Measurements from ENCODE around the gene DUOXA1.

Gene DUOXA1

DNA sequence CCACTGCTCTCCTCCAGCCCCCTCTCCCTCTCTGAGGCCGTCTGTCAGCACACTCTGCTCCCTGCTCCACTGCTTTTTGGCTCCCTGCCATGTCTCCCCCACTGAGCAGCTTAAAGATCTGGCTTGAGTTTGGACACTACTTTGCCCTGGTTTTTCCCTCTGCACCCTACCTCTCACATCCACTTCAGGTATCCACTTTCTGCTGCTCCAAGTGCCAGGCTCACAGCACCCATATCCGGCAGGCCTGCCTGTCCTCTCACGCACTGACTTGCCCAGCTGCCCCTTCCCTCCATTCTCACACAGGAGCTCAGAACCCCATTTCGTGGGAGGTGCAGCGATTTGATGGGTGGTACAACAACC, 3.9 kb upstream of the DUOXA1 start:
- CTCF ChIA-PET = interaction anchor here (1.5 to 2.9 kb wide), 2 partner anchors 10 to 15 kb away, joined by 4 to 16 read pairs; no protein-coding TSS in a partner anchor
- H3K4me3 ChIP-seq (ENCODE audit: low read depth, low read length) = no peak overlapping the region
- POLR2A ChIA-PET = no interaction called here
- no peaks in the 10 kb centered on the region for H3K36me3 ChIP-seq (ENCODE audit: control insufficient read depth in 2 of 2, insufficient read depth in 1 of 2, low read length in 2 of 2)
- no peaks in the 10 kb centered on the region for H3K9me3 ChIP-seq (ENCODE audit: control insufficient read depth, insufficient read depth, low read depth, low read length)
- no peak overlapping the region for H3K27ac ChIP-seq (ENCODE audit: extremely low read depth, low read depth, low read length)
- TF ChIP-seq MYNN (tag by site-specific recombination; IDR thresholded peaks at IDR 0.05; ENCODE audit: borderline replicate concordance) = no peak
- no peak for TF ChIP-seq OSR2 (tag by site-specific recombination; IDR thresholded peaks at IDR 0.05)
- no peak for TF ChIP-seq ZNF558 (tag by site-specific recombination; IDR thresholded peaks at IDR 0.05)
- TF ChIP-seq, protein P1, sequence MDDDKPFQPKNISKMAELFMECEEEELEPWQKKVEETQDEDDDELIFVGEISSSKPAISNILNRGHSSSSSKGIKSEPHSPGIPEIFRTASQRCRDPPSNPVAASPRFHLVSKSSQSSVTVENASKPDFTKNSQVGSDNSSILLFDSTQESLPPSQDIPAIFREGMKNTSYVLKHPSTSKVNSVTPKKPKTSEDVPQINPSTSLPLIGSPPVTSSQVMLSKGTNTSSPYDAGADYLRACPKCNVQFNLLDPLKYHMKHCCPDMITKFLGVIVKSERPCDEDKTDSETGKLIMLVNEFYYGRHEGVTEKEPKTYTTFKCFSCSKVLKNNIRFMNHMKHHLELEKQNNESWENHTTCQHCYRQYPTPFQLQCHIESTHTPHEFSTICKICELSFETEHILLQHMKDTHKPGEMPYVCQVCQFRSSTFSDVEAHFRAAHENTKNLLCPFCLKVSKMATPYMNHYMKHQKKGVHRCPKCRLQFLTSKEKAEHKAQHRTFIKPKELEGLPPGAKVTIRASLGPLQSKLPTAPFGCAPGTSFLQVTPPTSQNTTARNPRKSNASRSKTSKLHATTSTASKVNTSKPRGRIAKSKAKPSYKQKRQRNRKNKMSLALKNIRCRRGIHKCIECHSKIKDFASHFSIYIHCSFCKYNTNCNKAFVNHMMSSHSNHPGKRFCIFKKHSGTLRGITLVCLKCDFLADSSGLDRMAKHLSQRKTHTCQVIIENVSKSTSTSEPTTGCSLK (tag by site-specific recombination; IDR thresholded peaks at IDR 0.05) = no peak
- no peak for TF ChIP-seq ZBTB21 (tag by site-specific recombination; IDR thresholded peaks at IDR 0.05)
- no peak for TF ChIP-seq ZNF16 (tag by site-specific recombination; IDR thresholded peaks at IDR 0.05; ENCODE audit: low read depth)
- no peak for TF ChIP-seq YY1 (tag by site-specific recombination; IDR thresholded peaks at IDR 0.05)
- TF ChIP-seq, protein P2, sequence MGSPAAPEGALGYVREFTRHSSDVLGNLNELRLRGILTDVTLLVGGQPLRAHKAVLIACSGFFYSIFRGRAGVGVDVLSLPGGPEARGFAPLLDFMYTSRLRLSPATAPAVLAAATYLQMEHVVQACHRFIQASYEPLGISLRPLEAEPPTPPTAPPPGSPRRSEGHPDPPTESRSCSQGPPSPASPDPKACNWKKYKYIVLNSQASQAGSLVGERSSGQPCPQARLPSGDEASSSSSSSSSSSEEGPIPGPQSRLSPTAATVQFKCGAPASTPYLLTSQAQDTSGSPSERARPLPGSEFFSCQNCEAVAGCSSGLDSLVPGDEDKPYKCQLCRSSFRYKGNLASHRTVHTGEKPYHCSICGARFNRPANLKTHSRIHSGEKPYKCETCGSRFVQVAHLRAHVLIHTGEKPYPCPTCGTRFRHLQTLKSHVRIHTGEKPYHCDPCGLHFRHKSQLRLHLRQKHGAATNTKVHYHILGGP (tag by site-specific recombination; IDR thresholded peaks at IDR 0.05) = no peak
- no peak for TF ChIP-seq ZNF426 (tag by site-specific recombination; IDR thresholded peaks at IDR 0.05)
- TF ChIP-seq, protein P3, sequence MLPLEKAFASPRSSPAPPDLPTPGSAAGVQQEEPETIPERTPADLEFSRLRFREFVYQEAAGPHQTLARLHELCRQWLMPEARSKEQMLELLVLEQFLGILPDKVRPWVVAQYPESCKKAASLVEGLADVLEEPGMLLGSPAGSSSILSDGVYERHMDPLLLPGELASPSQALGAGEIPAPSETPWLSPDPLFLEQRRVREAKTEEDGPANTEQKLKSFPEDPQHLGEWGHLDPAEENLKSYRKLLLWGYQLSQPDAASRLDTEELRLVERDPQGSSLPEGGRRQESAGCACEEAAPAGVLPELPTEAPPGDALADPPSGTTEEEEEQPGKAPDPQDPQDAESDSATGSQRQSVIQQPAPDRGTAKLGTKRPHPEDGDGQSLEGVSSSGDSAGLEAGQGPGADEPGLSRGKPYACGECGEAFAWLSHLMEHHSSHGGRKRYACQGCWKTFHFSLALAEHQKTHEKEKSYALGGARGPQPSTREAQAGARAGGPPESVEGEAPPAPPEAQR (tag by site-specific recombination; IDR thresholded peaks at IDR 0.05) = no peak
- no peak for TF ChIP-seq ZEB2 (tag by site-specific recombination; IDR thresholded peaks at IDR 0.05)
- no peak for TF ChIP-seq ZNF585B (tag by site-specific recombination; IDR thresholded peaks at IDR 0.05)
- TF ChIP-seq ZFHX2 (tag by site-specific recombination; conservative IDR thresholded peaks at IDR 0.05) = no peak
- TF ChIP-seq, protein P4, sequence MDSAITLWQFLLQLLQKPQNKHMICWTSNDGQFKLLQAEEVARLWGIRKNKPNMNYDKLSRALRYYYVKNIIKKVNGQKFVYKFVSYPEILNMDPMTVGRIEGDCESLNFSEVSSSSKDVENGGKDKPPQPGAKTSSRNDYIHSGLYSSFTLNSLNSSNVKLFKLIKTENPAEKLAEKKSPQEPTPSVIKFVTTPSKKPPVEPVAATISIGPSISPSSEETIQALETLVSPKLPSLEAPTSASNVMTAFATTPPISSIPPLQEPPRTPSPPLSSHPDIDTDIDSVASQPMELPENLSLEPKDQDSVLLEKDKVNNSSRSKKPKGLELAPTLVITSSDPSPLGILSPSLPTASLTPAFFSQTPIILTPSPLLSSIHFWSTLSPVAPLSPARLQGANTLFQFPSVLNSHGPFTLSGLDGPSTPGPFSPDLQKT (IDR thresholded peaks at IDR 0.05; ENCODE audit: borderline replicate concordance, low read depth, low read length) = no peak
- TF ChIP-seq ZNF23 (tag by site-specific recombination; IDR thresholded peaks at IDR 0.05; ENCODE audit: borderline replicate concordance) = no peak
- TF ChIP-seq, protein P5, sequence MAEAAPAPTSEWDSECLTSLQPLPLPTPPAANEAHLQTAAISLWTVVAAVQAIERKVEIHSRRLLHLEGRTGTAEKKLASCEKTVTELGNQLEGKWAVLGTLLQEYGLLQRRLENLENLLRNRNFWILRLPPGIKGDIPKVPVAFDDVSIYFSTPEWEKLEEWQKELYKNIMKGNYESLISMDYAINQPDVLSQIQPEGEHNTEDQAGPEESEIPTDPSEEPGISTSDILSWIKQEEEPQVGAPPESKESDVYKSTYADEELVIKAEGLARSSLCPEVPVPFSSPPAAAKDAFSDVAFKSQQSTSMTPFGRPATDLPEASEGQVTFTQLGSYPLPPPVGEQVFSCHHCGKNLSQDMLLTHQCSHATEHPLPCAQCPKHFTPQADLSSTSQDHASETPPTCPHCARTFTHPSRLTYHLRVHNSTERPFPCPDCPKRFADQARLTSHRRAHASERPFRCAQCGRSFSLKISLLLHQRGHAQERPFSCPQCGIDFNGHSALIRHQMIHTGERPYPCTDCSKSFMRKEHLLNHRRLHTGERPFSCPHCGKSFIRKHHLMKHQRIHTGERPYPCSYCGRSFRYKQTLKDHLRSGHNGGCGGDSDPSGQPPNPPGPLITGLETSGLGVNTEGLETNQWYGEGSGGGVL (tag by site-specific recombination; IDR thresholded peaks at IDR 0.05) = no peak
- TF ChIP-seq ZNF785 (tag by site-specific recombination; IDR thresholded peaks at IDR 0.05) = no peak
- no peak for TF ChIP-seq ZNF561 (tag by site-specific recombination; IDR thresholded peaks at IDR 0.05; ENCODE audit: borderline replicate concordance)
- TF ChIP-seq ZNF514 (tag by site-specific recombination; IDR thresholded peaks at IDR 0.05) = no peak
- no peak for TF ChIP-seq ZNF121 (tag by site-specific recombination; IDR thresholded peaks at IDR 0.05)
- no peaks in the 10 kb centered on the region for H3K4me1 ChIP-seq (ENCODE audit: control insufficient read depth, insufficient read depth, low read length)

All from HEK293 (cell line).